Astrocyte of the hippocampus (primary cell): ENCODE measurements around the gene SERPINB1.
A peak's percentile ranks its signal among the peaks of the same experiment; 100 is the strongest.
"Not testable (repeated sequence)": the region's sequence is repeated elsewhere in the genome, so short reads cannot be mapped to it uniquely, and the experiment has no call there.

Experiments used
- DNase-seq: peaks from one replicate; pipeline ENCODE4 v3.0.0; 2011; ENCODE audit warnings: low read depth, low spot score

Gene SERPINB1

GRCh38 chr6:2866171-2866846 is 24.6 kb upstream of the SERPINB1 start:
- no peak for DNase-seq

- DNase-seq: no peak
Measured at GRCh38 chr6:2865694-2866151, 24.1 kb upstream of the SERPINB1 start.

- DNase-seq: no peak
Measured at GRCh38 chr6:2865270-2865669, 23.6 kb upstream of the SERPINB1 start.

- DNase-seq: peak; percentile 46
Measured at GRCh38 chr6:2863901-2864300, 22.2 kb upstream of the SERPINB1 start.

- no peak for DNase-seq
Measured at GRCh38 chr6:2862712-2863181, 21.1 kb upstream of the SERPINB1 start.

GRCh38 chr6:2861822-2862164 is 20.1 kb upstream of the SERPINB1 start:
- no peak for DNase-seq

- DNase-seq: no peak
Measured at GRCh38 chr6:2861060-2861821, 19.6 kb upstream of the SERPINB1 start.

- DNase-seq: not testable (repeated sequence)
Measured at GRCh38 chr6:2860706-2861059, 19.0 kb upstream of the SERPINB1 start.

- not testable (repeated sequence) for DNase-seq
Measured at GRCh38 chr6:2859798-2860705, 18.4 kb upstream of the SERPINB1 start.

- no peak for DNase-seq
Measured at GRCh38 chr6:2859185-2859700, 17.6 kb upstream of the SERPINB1 start.

- peak; percentile 28 for DNase-seq
Measured at GRCh38 chr6:2857580-2858337, 16.1 kb upstream of the SERPINB1 start.

GRCh38 chr6:2857185-2857579 is 15.5 kb upstream of the SERPINB1 start:
- no peak for DNase-seq

GRCh38 chr6:2855061-2855519 is 13.4 kb upstream of the SERPINB1 start:
- DNase-seq: peak; percentile 33

GRCh38 chr6:2854396-2854982 is 12.8 kb upstream of the SERPINB1 start:
- no peak for DNase-seq

- peak; percentile 70 for DNase-seq
Measured at GRCh38 chr6:2853769-2854395, 12.2 kb upstream of the SERPINB1 start.

GRCh38 chr6:2853378-2853768 is 11.7 kb upstream of the SERPINB1 start:
- DNase-seq: not testable (repeated sequence)

GRCh38 chr6:2852921-2853322 is 11.3 kb upstream of the SERPINB1 start:
- no peak for DNase-seq

- no peak for DNase-seq
Measured at GRCh38 chr6:2852514-2852855, 10.8 kb upstream of the SERPINB1 start.

- DNase-seq: no peak
Measured at GRCh38 chr6:2851727-2852513, 10.3 kb upstream of the SERPINB1 start.
